ENCODE measurements around the gene TMPRSS13.
A peak's percentile ranks its signal among the peaks of the same experiment; 100 is the strongest.

Gene TMPRSS13

GRCh38 chr11:117944554-117944953 lies 15.4 kb upstream of the TMPRSS13 start:
- H3K4me3 ChIP-seq (ENCODE audit: low read depth in 1 of 2, low read length in 2 of 2) = no peak overlapping the region
- ATAC-seq (ENCODE audit: insufficient read depth, low read depth) (no peak), DNase-seq (no peak)
- peaks cover 50% of the 10 kb centered on the region for H3K4me1 ChIP-seq (ENCODE audit: insufficient read depth, low read length)
- H3K9ac ChIP-seq (ENCODE audit: low read depth, low read length) = no peak overlapping the region
- H3K79me2 ChIP-seq (ENCODE audit: insufficient read depth, low read length) = no peaks in the 10 kb centered on the region
- no peak overlapping the region for H2AFZ ChIP-seq (ENCODE audit: low read depth, low read length)
- no peaks in the 10 kb centered on the region for H3K27me3 ChIP-seq (ENCODE audit: insufficient read depth, low read length, poor library complexity)
- H3K27ac ChIP-seq (ENCODE audit: low read length) = peak overlapping the region; percentile 20; the same call in 1 of the 2 replicates
- TF ChIP-seq, protein P1, sequence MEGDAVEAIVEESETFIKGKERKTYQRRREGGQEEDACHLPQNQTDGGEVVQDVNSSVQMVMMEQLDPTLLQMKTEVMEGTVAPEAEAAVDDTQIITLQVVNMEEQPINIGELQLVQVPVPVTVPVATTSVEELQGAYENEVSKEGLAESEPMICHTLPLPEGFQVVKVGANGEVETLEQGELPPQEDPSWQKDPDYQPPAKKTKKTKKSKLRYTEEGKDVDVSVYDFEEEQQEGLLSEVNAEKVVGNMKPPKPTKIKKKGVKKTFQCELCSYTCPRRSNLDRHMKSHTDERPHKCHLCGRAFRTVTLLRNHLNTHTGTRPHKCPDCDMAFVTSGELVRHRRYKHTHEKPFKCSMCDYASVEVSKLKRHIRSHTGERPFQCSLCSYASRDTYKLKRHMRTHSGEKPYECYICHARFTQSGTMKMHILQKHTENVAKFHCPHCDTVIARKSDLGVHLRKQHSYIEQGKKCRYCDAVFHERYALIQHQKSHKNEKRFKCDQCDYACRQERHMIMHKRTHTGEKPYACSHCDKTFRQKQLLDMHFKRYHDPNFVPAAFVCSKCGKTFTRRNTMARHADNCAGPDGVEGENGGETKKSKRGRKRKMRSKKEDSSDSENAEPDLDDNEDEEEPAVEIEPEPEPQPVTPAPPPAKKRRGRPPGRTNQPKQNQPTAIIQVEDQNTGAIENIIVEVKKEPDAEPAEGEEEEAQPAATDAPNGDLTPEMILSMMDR (IDR thresholded peaks at IDR 0.05; ENCODE audit: borderline replicate concordance, extremely low read depth, low read length, poor library complexity, severe bottlenecking) = no peak
- TF ChIP-seq EZH2 (IDR thresholded peaks at IDR 0.05; ENCODE audit: borderline replicate concordance, low read depth, low read length, severe bottlenecking) = no peak
- no peaks in the 10 kb centered on the region for H3K9me3 ChIP-seq (ENCODE audit: insufficient read depth, low read length, severe bottlenecking)
- H4K20me1 ChIP-seq (ENCODE audit: insufficient read depth, low read length) = no peaks in the 10 kb centered on the region
- H3K4me2 ChIP-seq (ENCODE audit: insufficient read depth, low read length) = no peak overlapping the region
- no peaks in the 10 kb centered on the region for H3K36me3 ChIP-seq (ENCODE audit: insufficient read depth, low read length)

- DNase-seq = no peak
- H3K4me3 ChIP-seq (ENCODE audit: low read depth in 1 of 2, low read length in 2 of 2) = no peak overlapping the region
- no peak overlapping the region for H3K9ac ChIP-seq (ENCODE audit: low read depth, low read length)
- no peak for TF ChIP-seq EZH2 (IDR thresholded peaks at IDR 0.05; ENCODE audit: borderline replicate concordance, low read depth, low read length, severe bottlenecking)
- TF ChIP-seq, protein P1 (IDR thresholded peaks at IDR 0.05; ENCODE audit: borderline replicate concordance, extremely low read depth, low read length, poor library complexity, severe bottlenecking) = no peak
- no peaks in the 10 kb centered on the region for H4K20me1 ChIP-seq (ENCODE audit: insufficient read depth, low read length)
- no peak overlapping the region for H3K4me2 ChIP-seq (ENCODE audit: insufficient read depth, low read length)
- H3K27ac ChIP-seq (ENCODE audit: low read length) = no peak overlapping the region
- no peak for ATAC-seq (ENCODE audit: insufficient read depth, low read depth)
- no peaks in the 10 kb centered on the region for H3K79me2 ChIP-seq (ENCODE audit: insufficient read depth, low read length)
- no peaks in the 10 kb centered on the region for H3K9me3 ChIP-seq (ENCODE audit: insufficient read depth, low read length, severe bottlenecking)
- H3K4me1 ChIP-seq (ENCODE audit: insufficient read depth, low read length) = peaks cover 25% of the 10 kb centered on the region
- no peak overlapping the region for H2AFZ ChIP-seq (ENCODE audit: low read depth, low read length)
- no peaks in the 10 kb centered on the region for H3K36me3 ChIP-seq (ENCODE audit: insufficient read depth, low read length)
- H3K27me3 ChIP-seq (ENCODE audit: insufficient read depth, low read length, poor library complexity) = no peaks in the 10 kb centered on the region
Observed at GRCh38 chr11:117941976-117942654, 12.9 kb upstream of the TMPRSS13 start.

GRCh38 chr11:117941163-117941707 lies 12.0 kb upstream of the TMPRSS13 start:
- no peaks in the 10 kb centered on the region for H3K27me3 ChIP-seq (ENCODE audit: insufficient read depth, low read length, poor library complexity)
- peak overlapping the region; percentile 43 for H3K27ac ChIP-seq (ENCODE audit: low read length)
- no peaks in the 10 kb centered on the region for H3K36me3 ChIP-seq (ENCODE audit: insufficient read depth, low read length)
- H3K79me2 ChIP-seq (ENCODE audit: insufficient read depth, low read length) = no peaks in the 10 kb centered on the region
- H3K9ac ChIP-seq (ENCODE audit: low read depth, low read length) = no peak overlapping the region
- peaks cover 17% of the 10 kb centered on the region for H3K4me1 ChIP-seq (ENCODE audit: insufficient read depth, low read length)
- H4K20me1 ChIP-seq (ENCODE audit: insufficient read depth, low read length) = no peaks in the 10 kb centered on the region
- DNase-seq (peak; percentile 38), ATAC-seq (ENCODE audit: insufficient read depth, low read depth) (peak; percentile 77)
- no peak overlapping the region for H3K4me3 ChIP-seq (ENCODE audit: low read depth in 1 of 2, low read length in 2 of 2)
- TF ChIP-seq, protein P1 (IDR thresholded peaks at IDR 0.05; ENCODE audit: borderline replicate concordance, extremely low read depth, low read length, poor library complexity, severe bottlenecking) = no peak
- no peak for TF ChIP-seq EZH2 (IDR thresholded peaks at IDR 0.05; ENCODE audit: borderline replicate concordance, low read depth, low read length, severe bottlenecking)
- no peaks in the 10 kb centered on the region for H3K9me3 ChIP-seq (ENCODE audit: insufficient read depth, low read length, severe bottlenecking)
- no peak overlapping the region for H2AFZ ChIP-seq (ENCODE audit: low read depth, low read length)
- H3K4me2 ChIP-seq (ENCODE audit: insufficient read depth, low read length) = no peak overlapping the region
